ENCODE results near the gene SERINC4. TPM values are rescaled to one million over a fixed set of nuclear protein-coding genes. Genes with fewer than 3 reads are reported as not detected.

The SERINC4 gene
- total and polyA plus RNA-seq, 2 donors (not counting 3 experiments of a cell fraction or from before 2014, with no cell fraction given), result not detected

DNA sequence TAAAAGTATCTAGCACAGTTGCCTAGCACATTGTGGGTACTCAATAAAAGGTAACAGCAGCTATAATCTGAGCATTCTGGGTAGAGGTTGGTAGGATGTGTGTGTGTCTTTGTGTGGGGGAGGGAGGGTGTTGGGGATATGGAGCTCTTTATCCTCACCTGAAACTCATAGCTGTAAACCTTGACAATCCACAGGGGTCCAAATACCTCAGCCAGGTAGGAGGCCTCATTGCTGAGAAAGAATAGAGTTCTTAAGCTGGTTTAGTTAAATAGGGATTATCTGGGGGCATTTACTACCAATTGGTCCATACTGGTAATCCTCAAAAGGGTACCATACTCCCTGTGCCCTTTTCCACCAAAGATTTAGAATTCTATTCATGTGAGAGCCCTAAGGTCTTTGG lies 4.0 kb downstream of the SERINC4 start:
- no peak overlapping the region for H3K4me3 ChIP-seq (replicated peaks in 1 of 3; ENCODE audit: insufficient read depth in 1 of 3, low read depth in 1 of 3, low read length in 3 of 3)
- peaks cover 25% of the 10 kb centered on the region for H3K4me1 ChIP-seq (ENCODE audit: control insufficient read depth, extremely low read depth, insufficient read depth, low read length)
- dilution Hi-C loops (cut with MboI; ENCODE audit: extremely low pct_ligation_motif_present, low sequenced_read_pairs), result no loop called here
- FAIRE-seq (no peak), DNase-seq (ENCODE audit: low read depth, low spot score) (no peak)
- no peaks in the 10 kb centered on the region for H3K9me3 ChIP-seq (replicated peaks; ENCODE audit: control insufficient read depth, insufficient read depth, low read length)
- peaks cover 21 to 26% of the 10 kb centered on the region in 2 experiments for H3K36me3 ChIP-seq (ENCODE audit: control insufficient read depth in 2 of 2, extremely low read depth in 1 of 2, insufficient read depth in 2 of 2, low read length in 2 of 2)
- no peaks in the 10 kb centered on the region for H3K27me3 ChIP-seq (ENCODE audit: control insufficient read depth in 2 of 2, insufficient read depth in 2 of 2, low read length in 2 of 2)
- intact Hi-C loops (cut with micrococcal nuclease), result no loop called here
- no peaks in the 10 kb centered on the region for H3K9me1 ChIP-seq (replicated peaks; ENCODE audit: control insufficient read depth, extremely low read depth, insufficient read depth, low read length)
- no peak overlapping the region for H3K9ac ChIP-seq (replicated peaks; ENCODE audit: extremely low read depth, insufficient read depth, low read length)
- CTCF ChIA-PET, result no interaction called here
- no peak overlapping the region for H2AFZ ChIP-seq (ENCODE audit: low read depth, low read length)
- peaks cover 36% of the 10 kb centered on the region for H3K79me2 ChIP-seq (ENCODE audit: control insufficient read depth, insufficient read depth, low read length)
- BruUV-seq (replicated peaks), result no TSS peak
- H3K27ac ChIP-seq (ENCODE audit: insufficient read depth, low read depth, low read length), result no peak overlapping the region
- TF ChIP-seq POLR2A (IDR thresholded peaks at IDR 0.05; ENCODE audit: low read depth, low read length), result no peak
- TF ChIP-seq GATA2 (IDR thresholded peaks at IDR 0.05; ENCODE audit: insufficient read depth, insufficient read length, low read depth, low read length), result no peak
- TF ChIP-seq, protein P1, sequence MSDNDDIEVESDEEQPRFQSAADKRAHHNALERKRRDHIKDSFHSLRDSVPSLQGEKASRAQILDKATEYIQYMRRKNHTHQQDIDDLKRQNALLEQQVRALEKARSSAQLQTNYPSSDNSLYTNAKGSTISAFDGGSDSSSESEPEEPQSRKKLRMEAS (IDR thresholded peaks at IDR 0.05; ENCODE audit: insufficient read depth, insufficient read length), result no peak
- TF ChIP-seq POLR2AphosphoS5 (IDR thresholded peaks at IDR 0.05; ENCODE audit: insufficient read depth, low read depth, low read length), result no peak
- no peak for TF ChIP-seq JUN (IDR thresholded peaks at IDR 0.05; ENCODE audit: borderline replicate concordance, insufficient read depth, insufficient read length, low read depth)
- no peak for TF ChIP-seq FOS (IDR thresholded peaks at IDR 0.05; ENCODE audit: borderline replicate concordance, insufficient read depth, low read length)
- TF ChIP-seq, protein P2, sequence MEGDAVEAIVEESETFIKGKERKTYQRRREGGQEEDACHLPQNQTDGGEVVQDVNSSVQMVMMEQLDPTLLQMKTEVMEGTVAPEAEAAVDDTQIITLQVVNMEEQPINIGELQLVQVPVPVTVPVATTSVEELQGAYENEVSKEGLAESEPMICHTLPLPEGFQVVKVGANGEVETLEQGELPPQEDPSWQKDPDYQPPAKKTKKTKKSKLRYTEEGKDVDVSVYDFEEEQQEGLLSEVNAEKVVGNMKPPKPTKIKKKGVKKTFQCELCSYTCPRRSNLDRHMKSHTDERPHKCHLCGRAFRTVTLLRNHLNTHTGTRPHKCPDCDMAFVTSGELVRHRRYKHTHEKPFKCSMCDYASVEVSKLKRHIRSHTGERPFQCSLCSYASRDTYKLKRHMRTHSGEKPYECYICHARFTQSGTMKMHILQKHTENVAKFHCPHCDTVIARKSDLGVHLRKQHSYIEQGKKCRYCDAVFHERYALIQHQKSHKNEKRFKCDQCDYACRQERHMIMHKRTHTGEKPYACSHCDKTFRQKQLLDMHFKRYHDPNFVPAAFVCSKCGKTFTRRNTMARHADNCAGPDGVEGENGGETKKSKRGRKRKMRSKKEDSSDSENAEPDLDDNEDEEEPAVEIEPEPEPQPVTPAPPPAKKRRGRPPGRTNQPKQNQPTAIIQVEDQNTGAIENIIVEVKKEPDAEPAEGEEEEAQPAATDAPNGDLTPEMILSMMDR (IDR thresholded peaks at IDR 0.05; ENCODE audit: extremely low read depth in 1 of 2, insufficient read depth in 1 of 2, low read depth in 1 of 2, low read length in 2 of 2), result no peak
- no peak for TF ChIP-seq EZH2 (IDR thresholded peaks at IDR 0.05; ENCODE audit: borderline replicate concordance, low read depth, low read length, severe bottlenecking)
- no peak for TF ChIP-seq MYC (IDR thresholded peaks at IDR 0.05; ENCODE audit: low read depth, low read length)
- POLR2A ChIA-PET, result interaction anchor here (0.6 kb wide), 1 partner anchor 37 kb away, joined by 4 read pairs; no protein-coding TSS in a partner anchor
- no peak overlapping the region for H3K4me2 ChIP-seq (ENCODE audit: insufficient read depth, low read length)
- no peaks in the 10 kb centered on the region for H4K20me1 ChIP-seq (replicated peaks; ENCODE audit: control insufficient read depth, extremely low read depth, insufficient read depth, low read length)

Data from endothelial cell of umbilical vein (primary cell).